ENCODE measurements around the gene GATA3.

GRCh38 chr10:8013006-8013405, 41.5 kb upstream of the GATA3 start:
- no peak for TF ChIP-seq GATA2 (IDR thresholded peaks at IDR 0.05; ENCODE audit: low read depth, low read length)
- no peak for TF ChIP-seq GATA3 (IDR thresholded peaks at IDR 0.05; ENCODE audit: low read depth, low read length)
